CD8-positive, alpha-beta memory T cell (primary cell): ENCODE measurements around the gene SZRD1. TPM values are rescaled to one million over a fixed set of nuclear protein-coding genes. Genes with fewer than 3 reads are reported as not detected.
A peak's percentile ranks its signal among the peaks of the same experiment; 100 is the strongest.
"Not testable (repeated sequence)": the region's sequence is repeated elsewhere in the genome, so short reads cannot be mapped to it uniquely, and the experiment has no call there.

Source experiments
- CTCF ChIA-PET: fragments of 350-600 bp; sonication (Branson Sonifier 250); formaldehyde crosslinking; loops from one replicate; lab custom pipeline; 2021; ENCODE audit warnings: antibody characterized with exemption; lab: Charles Lee
- POLR2A ChIA-PET: fragments of 350-600 bp; sonication (Branson Sonifier 250); formaldehyde crosslinking; loops from one replicate; lab custom pipeline; 2021; ENCODE audit warnings: antibody characterized with exemption; lab: Charles Lee
- DNase-seq, 5 donors: peaks; one replicate each; pipeline versions ENCODE4 v3.0.0 to v3.0.0-alpha.2; 2020 to 2022; ENCODE audit warnings: mixed read lengths in 1 of 5
- H3K27ac ChIP-seq: one replicate; pipeline ENCODE4 v1.7.0; 2013; ENCODE audit warnings: low read depth, mild to moderate bottlenecking, low read length, moderate library complexity
- H3K27me3 ChIP-seq: 2 replicates; pipeline ENCODE4 v1.7.0; 2013; ENCODE audit warnings: low read length, mild to moderate bottlenecking; ENCODE audit not compliant: insufficient read depth, poor library complexity, severe bottlenecking
- H3K36me3 ChIP-seq: 2 replicates; pipeline ENCODE4 v1.7.0; 2013; ENCODE audit warnings: mild to moderate bottlenecking, low read length, moderate library complexity; ENCODE audit not compliant: insufficient read depth
- H3K4me1 ChIP-seq: 2 replicates; pipeline ENCODE4 v1.7.0; 2013; ENCODE audit warnings: mild to moderate bottlenecking, low read length, moderate library complexity; ENCODE audit not compliant: insufficient read depth
- H3K4me3 ChIP-seq: 2 replicates; pipeline ENCODE4 v1.7.0; 2013; ENCODE audit warnings: mild to moderate bottlenecking, low read length
- H3K9me3 ChIP-seq: 2 replicates; pipeline ENCODE4 v1.7.0; 2013; ENCODE audit warnings: mild to moderate bottlenecking, low read length
- H3K27ac Mint-ChIP-seq, 8 donors: one replicate each; pipeline ENCODE4 v1.8.0; 2020 to 2021; ENCODE audit warnings: mixed read lengths in 8 of 8, mild to moderate bottlenecking in 6 of 8, inconsistent platforms in 3 of 8, moderate library complexity in 3 of 8
- H3K27me3 Mint-ChIP-seq, 2 donors: one replicate each; pipeline ENCODE4 v1.8.0; 2020 to 2021; ENCODE audit warnings: mixed read lengths in 2 of 2, mild to moderate bottlenecking in 1 of 2, moderate library complexity in 1 of 2
- H3K36me3 Mint-ChIP-seq, 3 donors: one replicate each; pipeline ENCODE4 v1.8.0; 2020 to 2021; ENCODE audit warnings: mixed read lengths in 3 of 3, inconsistent platforms in 1 of 3, mild to moderate bottlenecking in 1 of 3
- H3K4me1 Mint-ChIP-seq, 3 donors: one replicate each; pipeline ENCODE4 v1.8.0; 2020 to 2021; ENCODE audit warnings: mixed read lengths in 3 of 3, inconsistent platforms in 1 of 3, mild to moderate bottlenecking in 1 of 3
- H3K4me3 Mint-ChIP-seq, 7 donors: one replicate each; pipeline ENCODE4 v1.8.0; 2020 to 2021; ENCODE audit warnings: mixed read lengths in 7 of 7, mild to moderate bottlenecking in 6 of 7, moderate library complexity in 4 of 7, inconsistent platforms in 2 of 7
- H3K9me3 Mint-ChIP-seq, 5 donors: one replicate each; pipeline ENCODE4 v1.8.0; 2020 to 2022; ENCODE audit warnings: mixed read lengths in 5 of 5, mild to moderate bottlenecking in 3 of 5, moderate library complexity in 2 of 5, inconsistent platforms in 1 of 5
- polyA plus RNA-seq: library from polyadenylated mRNA; unstranded; fragments of 300-500 nt; fragmentation: Illumina TruSeq; gene quantifications from one replicate; pipeline ENCODE4 v1.2.3, GENCODE V29; 2021
- total RNA-seq, 2 experiments: library from RNA; stranded (reverse); gene quantifications; one replicate each; pipeline ENCODE4 v1.2.3, GENCODE V29; 2021

Gene SZRD1
- total and polyA plus RNA-seq, 3 experiments from 2014 or later, result 49.2 to 216 (median 208) TPM

DNA sequence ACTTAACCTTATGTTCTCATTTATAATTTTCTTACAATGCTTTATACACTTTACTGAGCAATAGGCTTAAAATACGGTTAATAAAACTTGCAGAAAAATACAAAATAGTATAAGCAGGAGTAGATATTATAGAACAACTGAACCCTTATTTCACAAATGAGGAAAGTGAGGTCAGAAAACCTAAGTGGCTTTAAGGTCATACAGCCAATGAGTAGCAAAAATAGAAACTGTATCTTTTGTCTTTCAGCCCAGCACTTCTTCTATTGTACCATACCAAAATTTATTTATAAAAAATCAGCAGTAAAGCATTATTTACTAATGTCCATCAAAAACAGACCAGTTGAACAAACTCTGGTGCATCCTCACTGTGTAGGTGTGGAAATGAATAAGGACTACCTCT lies 26.4 kb upstream of the SZRD1 start:
- Mint-ChIP-seq H3K4me1 (peaks cover 20 to 37% (median 34%) of the 10 kb centered on the region in 3 donors), H3K27ac (no peak overlapping the region), H3K4me3 (no peak overlapping the region), H3K27me3 (no peaks in the 10 kb centered on the region), H3K9me3 (no peaks in the 10 kb centered on the region), H3K36me3 (peaks cover 0 to 21% (median 3%) of the 10 kb centered on the region in 3 donors)
- POLR2A ChIA-PET, result no interaction called here
- Histone ChIP-seq H3K4me1 (no peaks in the 10 kb centered on the region), H3K4me3 (no peak overlapping the region), H3K9me3 (no peaks in the 10 kb centered on the region), H3K36me3 (no peaks in the 10 kb centered on the region), H3K27me3 (no peaks in the 10 kb centered on the region), H3K27ac (no peak overlapping the region)
- CTCF ChIA-PET, result no interaction called here
- no peak for DNase-seq

DNA sequence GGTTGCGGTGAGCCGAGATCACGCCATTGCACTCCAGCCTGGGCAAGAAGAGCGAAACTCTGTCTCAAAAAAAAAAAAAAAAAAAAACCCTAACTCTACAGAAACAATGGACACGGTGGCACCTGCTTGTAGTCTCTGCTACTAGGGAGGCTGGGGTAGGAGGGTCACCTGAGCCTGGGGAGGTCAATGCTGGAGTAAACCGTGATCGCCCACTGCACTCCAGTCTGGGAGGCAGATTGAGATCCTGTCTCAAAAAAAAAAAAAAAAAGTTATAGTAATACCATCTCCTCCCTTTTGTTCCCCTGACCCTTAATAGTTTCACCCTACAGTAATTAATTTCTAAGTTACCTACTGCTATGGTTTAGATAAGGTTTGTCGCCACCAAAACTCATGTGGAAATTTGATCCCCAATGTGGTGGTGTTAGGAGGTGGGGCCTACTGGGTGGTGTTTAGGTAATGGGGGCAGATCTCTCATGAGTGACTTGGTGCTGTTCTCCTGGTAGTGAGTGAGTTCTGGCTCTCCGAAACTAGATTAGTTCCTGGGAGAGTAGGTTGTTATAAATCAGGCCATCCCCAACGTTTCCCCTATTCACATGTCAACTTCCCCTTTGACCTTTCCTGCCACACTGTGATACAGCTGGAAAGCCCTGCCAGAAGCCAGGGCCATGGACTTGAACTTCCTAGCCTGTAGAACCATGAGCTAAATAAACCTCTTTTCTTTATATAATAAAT lies 24.5 kb upstream of the SZRD1 start:
- peaks cover 16 to 32% (median 30%) of the 10 kb centered on the region in 3 donors for H3K4me1 Mint-ChIP-seq
- Histone ChIP-seq H3K36me3 (no peaks in the 10 kb centered on the region), H3K27ac (no peak overlapping the region), H3K4me3 (no peak overlapping the region), H3K4me1 (no peaks in the 10 kb centered on the region), H3K9me3 (no peaks in the 10 kb centered on the region), H3K27me3 (no peaks in the 10 kb centered on the region)
- H3K36me3 Mint-ChIP-seq, result peaks cover 0 to 19% (median 3%) of the 10 kb centered on the region in 3 donors
- no peak for DNase-seq
- H3K27me3 Mint-ChIP-seq, result no peaks in the 10 kb centered on the region
- no peak overlapping the region for H3K27ac Mint-ChIP-seq
- CTCF ChIA-PET, result no interaction called here
- H3K9me3 Mint-ChIP-seq, result no peaks in the 10 kb centered on the region
- no peak overlapping the region for H3K4me3 Mint-ChIP-seq
- POLR2A ChIA-PET, result no interaction called here

DNA sequence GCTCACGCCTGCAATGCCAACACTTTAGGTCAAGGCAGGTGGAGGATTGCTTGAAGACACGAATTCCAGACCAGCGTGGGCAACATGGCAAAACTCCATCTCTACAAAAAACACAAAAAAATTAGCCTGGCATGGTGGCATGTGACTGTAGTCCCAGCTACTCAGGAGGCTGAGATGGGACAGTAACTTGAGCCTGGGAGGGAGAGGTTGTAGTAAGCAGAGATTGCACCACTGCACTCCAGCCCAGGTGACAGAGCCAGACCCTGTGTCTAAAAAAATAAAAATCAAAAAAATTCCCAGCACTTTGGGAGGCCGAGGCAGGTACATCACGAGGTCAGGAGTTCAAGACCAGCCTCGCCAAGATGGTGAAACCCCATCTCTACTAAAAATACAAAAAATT lies 23.8 kb upstream of the SZRD1 start:
- H3K36me3 ChIP-seq, H3K27me3 Mint-ChIP-seq, DNase-seq, H3K9me3 Mint-ChIP-seq, CTCF ChIA-PET, H3K4me1 ChIP-seq, H3K4me3 Mint-ChIP-seq, H3K27me3 ChIP-seq, POLR2A ChIA-PET, H3K27ac ChIP-seq, H3K9me3 ChIP-seq, H3K4me3 ChIP-seq: not testable (repeated sequence)
- H3K36me3 Mint-ChIP-seq, result peaks cover 0 to 22% (median 3%) of the 10 kb centered on the region in 3 donors
- H3K27ac Mint-ChIP-seq, result peak overlapping the region in 1 of 8 donors; percentile 66
- peaks cover 19 to 35% (median 34%) of the 10 kb centered on the region in 3 donors for H3K4me1 Mint-ChIP-seq

DNA sequence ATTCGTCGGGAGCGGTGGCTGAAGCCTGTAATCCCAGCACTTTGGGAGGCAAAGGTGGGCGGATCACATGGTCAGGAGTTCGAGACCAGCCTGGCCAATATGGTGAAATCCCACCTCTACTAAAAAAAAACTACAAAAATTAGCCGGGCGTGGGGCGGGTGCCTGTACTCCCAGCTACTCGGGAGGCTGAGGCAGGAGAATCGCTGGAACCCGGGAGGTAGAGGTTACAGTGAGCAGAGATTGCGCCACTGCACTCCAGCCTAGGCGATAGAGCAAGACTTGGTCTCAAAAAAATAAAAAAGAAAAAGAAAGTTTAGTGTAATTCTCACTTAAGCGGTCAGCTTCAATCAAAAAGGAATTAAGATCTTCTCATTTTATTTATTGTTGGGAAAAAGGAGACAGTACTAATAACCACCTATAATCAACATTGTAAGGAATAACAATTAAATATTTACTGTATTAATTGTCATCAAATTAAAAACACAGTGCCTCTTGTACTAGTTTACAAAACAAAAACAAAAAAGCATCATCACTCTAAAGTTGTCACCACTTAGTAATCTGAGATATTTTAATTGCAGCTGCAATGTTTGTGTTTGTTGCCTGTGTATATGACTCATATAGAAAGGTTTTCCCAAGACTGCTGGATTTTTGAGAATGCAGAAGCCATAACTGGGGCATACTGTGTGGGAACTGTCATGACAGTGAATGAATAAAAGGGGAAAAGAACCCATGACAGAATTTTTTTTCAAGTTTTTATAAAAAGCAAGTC lies 18.4 kb upstream of the SZRD1 start:
- Histone ChIP-seq H3K27me3 (no peaks in the 10 kb centered on the region), H3K9me3 (no peaks in the 10 kb centered on the region), H3K4me3 (no peak overlapping the region), H3K27ac (peak overlapping the region; percentile 25), H3K4me1 (peaks cover 31% of the 10 kb centered on the region), H3K36me3 (no peaks in the 10 kb centered on the region)
- ChIA-PET CTCF (interaction anchor here (7.8 kb wide), 1 partner anchor 17 kb away, joined by 72 read pairs; the partner anchor contains the start of gene SZRD1), POLR2A (no interaction called here)
- Mint-ChIP-seq H3K36me3 (peaks cover 0 to 17% (median 2%) of the 10 kb centered on the region in 3 donors), H3K4me3 (peak overlapping the region in 2 of 7 donors; percentile 40 to 60), H3K4me1 (peaks cover 32 to 50% (median 48%) of the 10 kb centered on the region in 3 donors), H3K27me3 (no peaks in the 10 kb centered on the region), H3K27ac (no peak overlapping the region), H3K9me3 (no peaks in the 10 kb centered on the region)
- DNase-seq, result no peak

DNA sequence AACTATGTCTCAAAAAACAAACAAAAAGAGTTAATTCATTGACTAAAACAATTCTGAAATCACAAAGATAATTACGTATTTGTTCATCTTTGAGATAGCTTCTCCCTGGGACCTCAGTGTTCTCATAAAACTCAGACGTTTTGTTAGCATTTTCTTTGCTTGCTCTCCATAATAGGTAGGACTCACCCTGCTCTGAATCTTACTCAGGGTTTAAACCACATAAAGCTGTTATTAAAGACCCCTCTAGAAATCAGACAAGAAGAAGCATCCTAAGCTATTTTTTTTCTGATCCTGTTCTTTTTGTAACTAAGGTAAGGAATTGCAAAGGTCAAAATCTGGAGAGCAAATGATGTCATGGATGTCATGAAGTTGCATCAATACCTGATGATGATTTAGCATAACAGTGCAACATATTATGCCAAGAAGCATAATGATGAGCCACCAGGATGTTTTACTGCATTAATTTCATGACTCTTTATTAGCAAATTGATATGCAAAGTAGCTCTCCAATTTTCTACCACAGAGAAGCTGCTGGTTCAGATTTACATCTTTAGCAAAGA lies 17.1 kb upstream of the SZRD1 start:
- Mint-ChIP-seq H3K9me3 (no peaks in the 10 kb centered on the region), H3K27me3 (no peaks in the 10 kb centered on the region), H3K36me3 (peaks cover 0 to 17% (median 2%) of the 10 kb centered on the region in 3 donors), H3K4me3 (peak overlapping the region in 6 of 7 donors; percentile 23 to 85 (median 42)), H3K4me1 (peaks cover 32 to 50% (median 48%) of the 10 kb centered on the region in 3 donors), H3K27ac (peak overlapping the region in 2 of 8 donors; percentile 46 to 58)
- ChIA-PET POLR2A (interaction anchor here (0.7 kb wide), 1 partner anchor 692 kb away, joined by 4 read pairs; no protein-coding TSS in a partner anchor), CTCF (interaction anchor here (1.5 to 7.8 kb wide), 2 partner anchors 16 to 112 kb away, joined by 3 to 72 read pairs; partner anchors contain the start of gene SZRD1)
- no peaks in the 10 kb centered on the region for H3K9me3 ChIP-seq
- peaks cover 31% of the 10 kb centered on the region for H3K4me1 ChIP-seq
- no peak for DNase-seq
- no peaks in the 10 kb centered on the region for H3K27me3 ChIP-seq
- H3K36me3 ChIP-seq, result no peaks in the 10 kb centered on the region
- no peak overlapping the region for H3K27ac ChIP-seq
- no peak overlapping the region for H3K4me3 ChIP-seq

DNA sequence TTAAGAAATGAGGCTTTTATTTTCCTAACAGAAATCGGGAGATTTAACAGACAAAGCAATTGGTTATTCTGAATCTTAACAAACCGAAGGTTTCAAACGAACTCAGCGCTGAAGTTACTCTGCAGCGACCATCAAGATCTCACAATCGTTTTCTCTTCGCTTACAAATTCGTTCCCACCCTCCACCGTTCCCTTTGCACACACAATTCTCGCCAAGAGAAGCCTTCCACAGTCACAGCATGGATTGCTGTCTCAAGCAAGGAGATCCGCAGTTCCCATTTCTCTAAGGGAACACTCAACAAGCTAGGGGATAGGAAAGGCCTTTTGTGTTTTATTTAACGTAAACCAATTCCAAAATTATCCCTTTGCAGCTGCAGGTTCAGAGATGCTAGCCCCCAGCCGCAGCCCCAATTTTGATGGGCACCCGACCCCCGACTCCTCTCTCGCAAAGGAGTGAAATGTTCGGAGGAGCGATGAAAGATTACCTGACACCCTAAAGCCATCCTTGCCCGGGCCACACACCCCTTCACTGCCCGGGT lies 15.5 kb upstream of the SZRD1 start:
- Histone ChIP-seq H3K4me1 (peaks cover 31% of the 10 kb centered on the region), H3K36me3 (no peaks in the 10 kb centered on the region), H3K4me3 (peak overlapping the region; percentile 90), H3K9me3 (no peaks in the 10 kb centered on the region), H3K27me3 (no peaks in the 10 kb centered on the region), H3K27ac (peak overlapping the region; percentile 89)
- Mint-ChIP-seq H3K4me3 (peak overlapping the region; percentile 86 to 99 (median 95)), H3K4me1 (peaks cover 29 to 42% (median 40%) of the 10 kb centered on the region in 3 donors), H3K27me3 (no peaks in the 10 kb centered on the region), H3K27ac (peak overlapping the region; percentile 70 to 99 (median 96)), H3K9me3 (no peaks in the 10 kb centered on the region), H3K36me3 (peaks cover 0 to 16% (median 0%) of the 10 kb centered on the region in 3 donors)
- peak in 2 of 5 donors; percentile 0 to 20 for DNase-seq
- CTCF ChIA-PET, result interaction anchor here (1.0 to 7.8 kb wide), 5 partner anchors 14 to 50 kb away, joined by 3 to 72 read pairs (median 3); partner anchors contain the start of gene SZRD1
- POLR2A ChIA-PET, result interaction anchor here (1.0 to 2.2 kb wide), 3 partner anchors 12 to 20 kb away, joined by 3 to 10 read pairs (median 6); no protein-coding TSS in a partner anchor

DNA sequence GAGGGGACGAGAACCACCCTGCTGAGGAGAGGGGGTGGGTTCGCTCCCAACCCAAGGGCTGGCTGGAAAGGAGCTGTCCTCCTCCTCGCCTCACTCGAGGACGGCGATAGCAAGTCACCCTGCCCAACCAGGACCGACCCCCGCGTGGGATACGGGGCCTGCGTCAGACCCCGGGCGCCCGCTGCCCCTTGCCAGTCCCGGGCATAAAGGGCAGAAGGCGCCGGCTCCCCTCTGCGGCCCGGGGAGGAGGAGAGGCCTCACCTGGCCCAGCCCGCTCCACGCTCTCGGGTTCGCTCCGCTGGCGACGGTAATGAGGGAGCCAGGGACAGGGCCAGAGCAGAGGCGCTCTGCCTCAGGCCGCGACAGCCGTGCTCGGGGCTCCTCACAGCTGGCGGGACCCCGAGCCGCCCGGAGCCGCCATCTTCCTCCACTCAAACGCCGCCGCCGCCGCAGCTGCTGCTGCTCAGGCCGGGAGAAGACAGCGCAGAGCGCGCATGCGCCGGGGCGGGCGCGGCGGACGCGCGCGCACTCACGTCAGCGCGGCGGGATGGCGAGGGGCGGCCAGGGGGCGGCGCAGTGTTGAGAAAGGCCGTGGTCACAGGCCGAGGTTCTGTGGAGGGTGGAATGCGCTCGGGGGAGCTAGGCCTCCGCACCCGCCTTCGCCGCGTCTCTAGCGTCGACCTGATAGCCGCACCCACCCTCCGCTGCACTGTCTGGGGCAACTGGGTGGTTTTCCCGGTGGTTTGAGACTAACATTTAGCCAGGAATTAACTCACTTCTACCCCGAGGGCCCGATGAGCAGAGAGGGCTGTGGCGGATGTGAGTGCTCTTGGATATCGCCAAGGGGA lies 14.8 kb upstream of the SZRD1 start, which contains the start of gene FBXO42:
TSS of gene FBXO42 (minus strand) at position 487 of the 848 bp plus-strand sequence. CDS start 37,062 bp downstream, outside the sequence.
- peak within 1 kb of the TSS; percentile 89 for H3K27ac ChIP-seq
- no peaks in the 10 kb centered on the region for H3K9me3 Mint-ChIP-seq
- ChIA-PET POLR2A (interaction anchor here (0.6 to 2.2 kb wide), 6 partner anchors 11 to 515 kb away, joined by 3 to 10 read pairs (median 5); partner anchors contain the start of gene CPLANE2), CTCF (interaction anchor here (1.0 to 7.8 kb wide), 7 partner anchors 13 to 273 kb away, joined by 3 to 72 read pairs (median 3); partner anchors contain the start of genes NECAP2 and SZRD1)
- H3K4me3 Mint-ChIP-seq, result peak within 1 kb of the TSS; percentile 86 to 99 (median 95)
- H3K4me3 ChIP-seq, result peak within 1 kb of the TSS; percentile 90
- peaks cover 31% of the 10 kb centered on the region for H3K4me1 ChIP-seq
- peak; percentile 87 to 97 (median 95) for DNase-seq
- peak within 1 kb of the TSS; percentile 90 to 99 (median 96) for H3K27ac Mint-ChIP-seq
- H3K36me3 ChIP-seq, result no peaks in the 10 kb centered on the region
- no peaks in the 10 kb centered on the region for H3K27me3 Mint-ChIP-seq
- H3K36me3 Mint-ChIP-seq, result peaks cover 0 to 16% (median 0%) of the 10 kb centered on the region in 3 donors
- no peaks in the 10 kb centered on the region for H3K9me3 ChIP-seq
- H3K27me3 ChIP-seq, result no peaks in the 10 kb centered on the region
- peaks cover 29 to 42% (median 40%) of the 10 kb centered on the region in 3 donors for H3K4me1 Mint-ChIP-seq
